ENCODE results near the gene CDKN2AIPNL.

DNA sequence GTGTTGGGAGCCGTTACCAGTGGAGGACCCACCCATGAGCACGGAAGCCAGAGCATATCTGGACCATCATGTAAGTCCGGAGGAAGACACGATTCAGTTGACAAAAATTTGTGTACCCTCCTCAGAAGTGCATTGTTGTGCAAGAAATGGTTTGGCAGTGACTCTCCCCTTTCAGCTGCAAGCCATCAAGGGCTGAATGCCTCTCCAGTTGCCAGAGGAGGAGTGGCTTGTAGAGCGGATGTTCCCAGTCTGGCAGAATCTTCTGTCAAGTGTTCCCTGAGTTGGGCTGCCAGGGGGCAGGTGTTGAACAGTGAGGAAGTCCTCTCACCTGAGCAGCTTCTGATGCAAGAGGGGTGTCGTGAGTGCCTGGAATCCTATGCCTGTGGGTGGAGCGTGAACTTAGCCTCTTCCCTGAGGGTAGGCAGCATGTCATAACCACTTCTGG lies 27.6 kb upstream of the CDKN2AIPNL start:
- TF ChIP-seq CEBPB (IDR thresholded peaks at IDR 0.05; ENCODE audit: low read depth, low read length) (no peak), SRF (IDR thresholded peaks at IDR 0.05; ENCODE audit: low read depth, low read length) (no peak), TAF1 (IDR thresholded peaks at IDR 0.05; ENCODE audit: low read depth, low read length) (no peak), TBP (IDR thresholded peaks at IDR 0.05; ENCODE audit: low read depth, low read length) (no peak), SIN3A (conservative IDR thresholded peaks at IDR 0.05 in 1 of 2, IDR thresholded peaks at IDR 0.05 in 1 of 2; ENCODE audit: low read depth in 1 of 2, low read length in 2 of 2) (no peak), HDAC2 (IDR thresholded peaks at IDR 0.05; ENCODE audit: borderline replicate concordance in 1 of 2, low read depth in 2 of 2, low read length in 2 of 2) (no peak)
- TF ChIP-seq, protein P1, sequence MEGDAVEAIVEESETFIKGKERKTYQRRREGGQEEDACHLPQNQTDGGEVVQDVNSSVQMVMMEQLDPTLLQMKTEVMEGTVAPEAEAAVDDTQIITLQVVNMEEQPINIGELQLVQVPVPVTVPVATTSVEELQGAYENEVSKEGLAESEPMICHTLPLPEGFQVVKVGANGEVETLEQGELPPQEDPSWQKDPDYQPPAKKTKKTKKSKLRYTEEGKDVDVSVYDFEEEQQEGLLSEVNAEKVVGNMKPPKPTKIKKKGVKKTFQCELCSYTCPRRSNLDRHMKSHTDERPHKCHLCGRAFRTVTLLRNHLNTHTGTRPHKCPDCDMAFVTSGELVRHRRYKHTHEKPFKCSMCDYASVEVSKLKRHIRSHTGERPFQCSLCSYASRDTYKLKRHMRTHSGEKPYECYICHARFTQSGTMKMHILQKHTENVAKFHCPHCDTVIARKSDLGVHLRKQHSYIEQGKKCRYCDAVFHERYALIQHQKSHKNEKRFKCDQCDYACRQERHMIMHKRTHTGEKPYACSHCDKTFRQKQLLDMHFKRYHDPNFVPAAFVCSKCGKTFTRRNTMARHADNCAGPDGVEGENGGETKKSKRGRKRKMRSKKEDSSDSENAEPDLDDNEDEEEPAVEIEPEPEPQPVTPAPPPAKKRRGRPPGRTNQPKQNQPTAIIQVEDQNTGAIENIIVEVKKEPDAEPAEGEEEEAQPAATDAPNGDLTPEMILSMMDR (IDR thresholded peaks at IDR 0.05; ENCODE audit: control extremely low read depth in 1 of 3, insufficient read depth in 1 of 3, low read depth in 1 of 3, low read length in 3 of 3), result no peak
- TF ChIP-seq, protein P2, sequence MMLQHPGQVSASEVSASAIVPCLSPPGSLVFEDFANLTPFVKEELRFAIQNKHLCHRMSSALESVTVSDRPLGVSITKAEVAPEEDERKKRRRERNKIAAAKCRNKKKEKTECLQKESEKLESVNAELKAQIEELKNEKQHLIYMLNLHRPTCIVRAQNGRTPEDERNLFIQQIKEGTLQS (IDR thresholded peaks at IDR 0.05; ENCODE audit: insufficient read depth, low read depth, low read length), result no peak
